HEK293 (cell line): Measurements from ENCODE around the gene ADRA2B.

Experiments used
- CTCF ChIA-PET: fragments of 350-600 bp; formaldehyde crosslinking; extraction: SDS; loops from one replicate; lab custom pipeline; 2021; ENCODE audit warnings: antibody characterized with exemption; lab: Yijun Ruan, JAX
- POLR2A ChIA-PET: fragments of 300-600 bp; formaldehyde crosslinking; extraction: SDS; loops from one replicate; lab custom pipeline; 2020; ENCODE audit warnings: antibody characterized with exemption, inconsistent platforms; lab: Yijun Ruan, JAX
- H3K27ac ChIP-seq: fragments of 200-500 bp; sonication (Bioruptor generic); 2 replicates; pipeline ENCODE4 v1.5.1; 2014; ENCODE audit warnings: low read depth, low read length, control low read depth, inconsistent platforms; ENCODE audit errors: extremely low read depth
- H3K36me3 ChIP-seq, 2 experiments: fragments of 200-500 bp in 1 of 2; sonication (Bioruptor generic) in 1 of 2; 1 replicate in 1 of 2; 2 replicates in 1 of 2; pipeline ENCODE4 v1.5.1; 2014 to 2017; ENCODE audit warnings: inconsistent platforms in 2 of 2, low read length in 2 of 2; ENCODE audit not compliant: control insufficient read depth in 2 of 2, insufficient read depth in 1 of 2
- H3K4me1 ChIP-seq: fragments of 200-500 bp; sonication (Bioruptor generic); 2 replicates; pipeline ENCODE4 v1.5.1; 2014; ENCODE audit warnings: mild to moderate bottlenecking, low read length, inconsistent platforms; ENCODE audit not compliant: control insufficient read depth, insufficient read depth
- H3K4me3 ChIP-seq: 2 replicates; pipeline ENCODE4 v1.5.1; 2011; ENCODE audit warnings: low read depth, mild to moderate bottlenecking, control low read depth, low read length, moderate library complexity
- H3K9me3 ChIP-seq: fragments of 200-500 bp; sonication (Bioruptor generic); 2 replicates; pipeline ENCODE4 v1.5.1; 2014; ENCODE audit warnings: low read depth, low read length, inconsistent platforms; ENCODE audit not compliant: control insufficient read depth, insufficient read depth
- BCL11A ChIP-seq: fragments of 450-650 bp; formaldehyde crosslinking; IDR thresholded peaks from 2 replicates; pipeline ENCODE4 v1.5.1; 2016; ENCODE audit warnings: low read depth, missing biosample characterization, missing genetic modification characterization
- BCL11B ChIP-seq: fragments of 450-650 bp; formaldehyde crosslinking; IDR thresholded peaks from 2 replicates; pipeline ENCODE4 v1.5.1; 2016; ENCODE audit warnings: low read depth, missing biosample characterization, missing genetic modification characterization
- CTCF ChIP-seq: fragments of 450-650 bp; formaldehyde crosslinking; IDR thresholded peaks from 2 replicates; pipeline ENCODE4 v1.5.1; 2016; ENCODE audit warnings: missing biosample characterization, missing genetic modification characterization
- EGR2 ChIP-seq: fragments of 450-650 bp; formaldehyde crosslinking; IDR thresholded peaks from 2 replicates; pipeline ENCODE4 v1.5.1; 2016; ENCODE audit warnings: low read depth, missing biosample characterization, missing genetic modification characterization
- GLIS1 ChIP-seq: fragments of 450-650 bp; formaldehyde crosslinking; IDR thresholded peaks from 2 replicates; pipeline ENCODE4 v1.5.1; 2016; ENCODE audit warnings: missing biosample characterization, missing genetic modification characterization
- KLF10 ChIP-seq: fragments of 450-650 bp; IDR thresholded peaks from 2 replicates; pipeline ENCODE4 v1.5.1; 2018; ENCODE audit warnings: missing biosample characterization, mild to moderate bottlenecking, missing genetic modification characterization
- KLF9 ChIP-seq: fragments of 450-650 bp; formaldehyde crosslinking; IDR thresholded peaks from 2 replicates; pipeline ENCODE4 v1.5.1; 2016; ENCODE audit warnings: missing biosample characterization, missing genetic modification characterization, low read depth
- MZF1 ChIP-seq: fragments of 450-650 bp; formaldehyde crosslinking; IDR thresholded peaks from 2 replicates; pipeline ENCODE4 v1.5.1; 2017; ENCODE audit warnings: missing biosample characterization, missing genetic modification characterization, borderline replicate concordance
- OVOL3 ChIP-seq: fragments of 450-650 bp; formaldehyde crosslinking; IDR thresholded peaks from 2 replicates; pipeline ENCODE4 v1.5.1; 2016; ENCODE audit warnings: missing biosample characterization, missing genetic modification characterization
- PATZ1 ChIP-seq: fragments of 450-650 bp; formaldehyde crosslinking; IDR thresholded peaks from 2 replicates; pipeline ENCODE4 v1.5.1; 2016; ENCODE audit warnings: missing biosample characterization, missing genetic modification characterization
- SP2 ChIP-seq: fragments of 450-650 bp; formaldehyde crosslinking; IDR thresholded peaks from 2 replicates; pipeline ENCODE4 v1.5.1; 2016; ENCODE audit warnings: missing biosample characterization, missing genetic modification characterization
- SP3 ChIP-seq: fragments of 450-650 bp; formaldehyde crosslinking; IDR thresholded peaks from 2 replicates; pipeline ENCODE4 v1.5.1; 2016; ENCODE audit warnings: missing biosample characterization, missing genetic modification characterization
- YY1 ChIP-seq: fragments of 450-650 bp; formaldehyde crosslinking; IDR thresholded peaks from 2 replicates; pipeline ENCODE4 v1.5.1; 2018; ENCODE audit warnings: missing biosample characterization, missing genetic modification characterization
- ZBTB17 ChIP-seq: fragments of 450-650 bp; formaldehyde crosslinking; IDR thresholded peaks from 2 replicates; pipeline ENCODE4 v1.5.1; 2016; ENCODE audit warnings: missing biosample characterization, missing genetic modification characterization
- ZBTB26 ChIP-seq: fragments of 450-650 bp; formaldehyde crosslinking; optimal IDR thresholded peaks from 2 replicates; pipeline ENCODE3; 2016; ENCODE audit warnings: missing biosample characterization, mild to moderate bottlenecking, missing genetic modification characterization
- ZBTB8A ChIP-seq: fragments of 450-650 bp; formaldehyde crosslinking; IDR thresholded peaks from 2 replicates; pipeline ENCODE4 v1.5.1; 2016; ENCODE audit warnings: missing biosample characterization, missing genetic modification characterization
- ZFHX2 ChIP-seq: fragments of 450-650 bp; formaldehyde crosslinking; conservative IDR thresholded peaks from 2 replicates; pipeline ENCODE4 v1.5.1; 2016; ENCODE audit warnings: missing biosample characterization, missing genetic modification characterization
- ZNF354C ChIP-seq: fragments of 450-650 bp; formaldehyde crosslinking; IDR thresholded peaks from 2 replicates; pipeline ENCODE4 v1.5.1; 2016; ENCODE audit warnings: missing biosample characterization, missing genetic modification characterization, low read depth, borderline replicate concordance
- ZNF488 ChIP-seq: fragments of 450-650 bp; formaldehyde crosslinking; IDR thresholded peaks from 2 replicates; pipeline ENCODE4 v1.5.1; 2016; ENCODE audit warnings: missing biosample characterization, missing genetic modification characterization
- ZNF513 ChIP-seq: fragments of 450-650 bp; IDR thresholded peaks from 2 replicates; pipeline ENCODE4 v1.5.1; 2018; ENCODE audit warnings: missing biosample characterization, missing genetic modification characterization
- ZNF561 ChIP-seq: fragments of 450-650 bp; IDR thresholded peaks from 2 replicates; pipeline ENCODE4 v1.5.1; 2018; ENCODE audit warnings: missing biosample characterization, missing genetic modification characterization, borderline replicate concordance
- ZNF639 ChIP-seq: fragments of 450-650 bp; formaldehyde crosslinking; IDR thresholded peaks from 2 replicates; pipeline ENCODE4 v1.5.1; 2016; ENCODE audit warnings: missing biosample characterization, missing genetic modification characterization
- ZNF707 ChIP-seq: fragments of 450-650 bp; formaldehyde crosslinking; IDR thresholded peaks from 2 replicates; pipeline ENCODE4 v1.5.1; 2016; ENCODE audit warnings: missing biosample characterization, missing genetic modification characterization
- ZNF76 ChIP-seq: fragments of 450-650 bp; formaldehyde crosslinking; IDR thresholded peaks from 2 replicates; pipeline ENCODE4; 2016; ENCODE audit warnings: low read depth, missing biosample characterization, missing genetic modification characterization, borderline replicate concordance

ADRA2B gene

GRCh38 chr2:96116424-96116878 is at the start of gene ADRA2B:
TSS of gene ADRA2B (minus strand) at chr2:96116571. CDS start at chr2:96116149, 422 bp downstream.
- ChIA-PET CTCF (interaction anchor here (0.7 to 3.0 kb wide), 21 partner anchors 8 to 229 kb away, joined by 3 to 29 read pairs (median 5); partner anchors contain the start of gene ASTL), POLR2A (interaction anchor here (0.6 to 1.2 kb wide), 2 partner anchors 23 to 540 kb away, joined by 3 to 5 read pairs; no protein-coding TSS in a partner anchor)
- H3K4me3 ChIP-seq, result peak within 1 kb of the TSS; percentile 36
- H3K4me1 ChIP-seq, result no peaks in the 10 kb centered on the region
- no peaks in the 10 kb centered on the region for H3K36me3 ChIP-seq
- H3K9me3 ChIP-seq, result no peaks in the 10 kb centered on the region
- TF ChIP-seq SP2 (tag by site-specific recombination) (peak; percentile 73), ZFHX2 (tag by site-specific recombination) (peak; percentile 93), ZBTB26 (tag by site-specific recombination) (peak; percentile 64), EGR2 (tag by site-specific recombination) (peak; percentile 57), ZNF488 (no peak), MZF1 (tag by site-specific recombination) (no peak), OVOL3 (tag by site-specific recombination) (no peak), GLIS1 (peak; percentile 56; the same call in 1 of the 2 replicates), ZNF76 (tag by site-specific recombination) (no peak), ZBTB8A (tag by site-specific recombination) (peak; percentile 84), YY1 (tag by site-specific recombination) (no peak), KLF10 (0 out of 2 replicates have a peak, but pooled peaks have one; percentile 42), BCL11B (tag by site-specific recombination) (no peak), KLF9 (peak; percentile 63), SP3 (tag by site-specific recombination) (peak; percentile 93), BCL11A (no peak), CTCF (no peak), ZNF513 (tag by site-specific recombination) (no peak)
- H3K27ac ChIP-seq, result no peak within 1 kb of the TSS; the same call in 1 of the 2 replicates

- ChIA-PET POLR2A (no interaction called here), CTCF (interaction anchor here (2.5 kb wide), 1 partner anchor 10 kb away, joined by 15 read pairs; no protein-coding TSS in a partner anchor)
- H3K36me3 ChIP-seq, result no peaks in the 10 kb centered on the region
- no peaks in the 10 kb centered on the region for H3K9me3 ChIP-seq
- H3K27ac ChIP-seq, result no peak overlapping the region
- no peak overlapping the region for H3K4me3 ChIP-seq
- no peaks in the 10 kb centered on the region for H3K4me1 ChIP-seq
- no peak for TF ChIP-seq PATZ1 (tag by site-specific recombination)
- no peak for TF ChIP-seq ZNF561
- TF ChIP-seq ZBTB17 (tag by site-specific recombination), result no peak
- no peak for TF ChIP-seq ZNF707
- TF ChIP-seq ZNF639 (tag by site-specific recombination), result no peak
- no peak for TF ChIP-seq ZNF354C
Measured at GRCh38 chr2:96164459-96165184, 48.3 kb upstream of the ADRA2B start.
